ENCODE results near the gene ANAPC13.

Gene ANAPC13

DNA sequence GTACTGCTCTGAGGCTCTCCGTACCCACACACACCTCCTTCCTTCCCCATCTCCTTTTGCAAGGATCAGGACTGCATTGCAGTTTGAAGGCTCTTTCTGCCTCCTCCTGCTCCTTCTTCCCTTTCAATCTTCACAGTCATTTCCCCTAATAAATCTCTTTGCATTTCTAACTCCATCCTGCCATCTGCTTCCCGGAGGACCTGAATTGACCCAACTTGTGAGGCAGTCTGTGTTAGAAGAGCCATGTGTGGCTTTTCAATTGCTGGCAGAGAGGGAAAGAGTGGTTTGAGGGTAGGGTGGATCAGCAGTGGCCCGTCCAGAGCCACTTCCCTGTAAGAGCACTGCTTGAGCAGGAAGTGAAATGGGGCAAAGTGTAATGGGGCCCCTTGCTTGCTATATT is 35.8 kb downstream of the ANAPC13 start:
- DNase-seq (ENCODE audit: low spot score), result no peak

DNA sequence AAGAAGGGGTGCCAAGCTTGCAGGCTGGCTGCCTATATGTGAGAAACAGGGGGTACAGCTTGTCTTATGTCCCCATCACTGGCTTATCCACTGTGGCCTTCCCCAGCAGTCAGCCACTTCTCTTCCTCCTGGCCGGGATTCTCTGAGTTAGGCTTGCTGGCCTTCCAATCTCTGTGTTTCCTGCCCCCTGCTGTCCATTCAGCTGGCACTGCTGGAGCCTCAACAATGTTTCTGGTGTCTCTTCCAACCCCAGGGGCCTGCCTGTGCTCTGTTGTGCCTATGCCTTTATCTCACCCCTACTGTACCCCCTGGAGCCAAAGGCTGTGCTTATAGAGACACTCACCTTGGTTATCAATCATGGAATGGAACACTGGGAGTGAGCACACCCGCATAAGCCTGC is 36.5 kb downstream of the ANAPC13 start:
- peak; percentile 74 for DNase-seq (ENCODE audit: low spot score)

DNA sequence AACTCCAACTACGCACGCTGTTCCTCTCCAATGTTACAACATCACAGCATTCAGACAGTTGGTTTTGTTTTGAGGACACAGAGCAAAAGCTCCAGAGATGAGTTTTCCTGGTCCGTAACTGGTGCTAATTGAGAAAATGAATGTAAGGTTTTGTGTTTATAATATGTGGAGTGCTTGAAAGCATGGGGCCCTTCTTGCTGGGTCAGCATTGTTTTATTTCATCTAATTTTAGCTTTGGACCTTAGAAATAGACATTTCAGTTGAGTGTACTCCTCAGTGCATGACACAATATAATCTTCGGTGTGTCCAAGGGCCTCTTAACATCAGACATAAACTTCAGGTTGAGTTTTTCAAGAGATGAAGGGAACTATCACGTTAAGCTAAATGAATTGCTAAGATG is 37.1 kb downstream of the ANAPC13 start:
- DNase-seq (ENCODE audit: low spot score), result no peak

DNA sequence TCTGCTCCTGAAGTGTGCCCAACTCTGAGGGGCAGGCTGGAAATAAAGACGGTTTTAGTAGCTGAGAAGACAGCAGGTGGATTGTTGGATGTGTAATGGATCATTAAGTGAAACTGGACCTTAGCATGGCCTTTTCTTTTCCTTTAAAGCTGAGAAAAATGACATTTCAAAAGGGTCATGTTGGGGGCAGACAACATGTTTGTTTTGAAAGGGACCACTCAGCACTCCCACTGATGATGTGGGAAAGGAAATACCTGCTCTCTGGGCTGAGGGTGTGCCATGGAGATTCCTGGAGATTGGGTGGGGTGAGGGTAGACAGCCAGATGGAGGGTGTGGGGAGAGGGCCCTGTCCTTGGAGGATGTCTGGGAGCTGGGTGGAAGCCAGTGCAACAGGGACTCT is 38.4 kb downstream of the ANAPC13 start:
- DNase-seq (ENCODE audit: low spot score), result no peak

DNA sequence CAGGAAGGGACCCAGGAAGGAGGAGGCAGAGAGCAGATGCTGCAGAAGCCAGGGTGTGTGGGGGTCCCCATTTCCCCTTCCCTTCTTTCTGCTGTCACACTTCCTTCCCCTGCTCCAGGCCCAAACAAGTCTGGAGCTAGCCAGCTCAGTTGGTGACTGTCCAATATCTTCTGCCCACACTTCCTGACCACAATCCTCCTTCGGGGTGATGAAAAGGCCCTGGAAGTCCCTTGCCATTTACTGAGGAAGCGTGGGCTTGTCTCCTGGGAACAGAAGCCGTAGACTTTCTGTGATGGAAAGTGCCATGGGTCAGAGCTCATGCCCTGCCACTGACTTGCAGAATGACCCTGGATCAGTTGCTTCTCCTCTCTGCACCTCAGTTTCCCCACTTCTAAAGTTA is 39.0 kb downstream of the ANAPC13 start:
- no peak for DNase-seq (ENCODE audit: low spot score)

DNA sequence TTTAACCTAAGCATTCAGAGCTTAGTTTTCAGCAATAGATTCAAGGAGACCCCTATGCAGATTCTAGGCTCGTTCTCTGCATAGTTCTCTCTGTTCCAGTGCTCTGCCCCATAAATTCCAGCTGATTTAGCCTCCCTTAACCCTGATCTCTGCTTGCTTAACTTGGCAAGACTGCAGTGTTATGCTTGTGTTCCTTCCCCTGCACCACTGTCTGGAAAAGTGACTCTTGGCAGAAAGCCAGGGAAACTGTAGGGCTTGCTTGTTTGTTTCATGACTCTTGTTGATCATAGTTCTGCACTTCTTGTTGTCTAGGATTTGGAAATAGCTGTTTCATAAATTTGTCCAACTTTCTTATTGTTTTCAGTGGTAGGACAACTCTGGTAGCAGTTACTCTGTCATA is 40.1 kb downstream of the ANAPC13 start:
- DNase-seq (ENCODE audit: low spot score), result no peak

DNA sequence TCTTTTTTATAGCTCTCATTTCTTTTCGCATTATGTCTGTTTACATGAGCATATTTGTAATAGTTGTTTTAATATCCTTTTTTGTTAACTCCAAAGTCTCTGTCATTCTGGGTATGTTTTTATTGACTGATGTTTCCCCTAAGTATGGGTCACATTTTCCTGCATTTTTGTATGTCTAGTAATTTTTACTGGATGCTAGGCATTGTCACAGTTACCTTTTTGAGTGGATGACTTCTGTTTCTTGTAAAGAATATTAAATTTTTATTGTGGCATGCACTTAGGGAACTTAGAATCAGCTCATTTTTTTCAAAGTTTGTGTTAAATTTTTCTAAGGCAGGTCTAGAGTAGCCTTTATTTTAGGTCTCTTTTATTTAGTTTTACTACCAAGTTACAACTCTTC is 40.7 kb downstream of the ANAPC13 start:
- no peak for DNase-seq (ENCODE audit: low spot score)

DNA sequence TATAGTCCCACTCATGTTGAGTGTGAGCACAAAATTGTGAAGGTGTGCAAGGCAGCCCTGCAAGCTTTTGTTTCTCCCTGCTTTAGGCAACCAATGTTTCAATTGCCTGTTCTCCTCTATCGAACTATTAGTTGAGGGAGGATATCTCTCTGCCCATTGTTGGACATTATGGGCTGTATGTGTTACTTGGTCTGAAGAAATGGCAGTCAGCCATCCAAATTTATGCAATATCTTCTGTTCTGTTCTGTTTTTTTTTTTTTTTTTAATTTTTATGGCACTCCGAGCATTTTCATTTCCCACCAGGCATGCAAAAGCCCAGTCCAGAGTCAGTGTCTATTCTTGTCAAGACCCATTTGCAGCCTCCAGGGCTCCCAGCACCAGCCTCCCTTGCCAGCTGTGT is 44.0 kb downstream of the ANAPC13 start:
- DNase-seq (ENCODE audit: low spot score), result no peak

DNA sequence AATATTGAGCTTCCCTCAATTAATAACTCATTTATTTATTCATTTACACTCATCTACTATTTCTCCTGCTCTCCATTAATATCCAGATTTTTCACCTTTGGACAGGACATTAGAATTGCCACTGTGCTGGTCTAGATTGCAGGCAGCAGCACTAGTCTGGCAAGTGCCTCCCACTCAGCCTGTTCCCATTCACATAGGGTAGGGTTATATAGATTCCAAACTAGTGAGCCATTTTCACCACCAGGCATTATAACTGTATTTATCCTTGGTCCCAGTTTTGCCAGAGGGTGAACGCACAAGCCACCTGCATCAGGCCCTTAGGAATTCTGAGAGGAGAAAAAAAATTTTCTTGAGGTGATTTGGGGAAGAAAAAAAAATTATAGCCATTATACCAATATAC is 44.5 kb downstream of the ANAPC13 start:
- no peak for DNase-seq (ENCODE audit: low spot score)

DNA sequence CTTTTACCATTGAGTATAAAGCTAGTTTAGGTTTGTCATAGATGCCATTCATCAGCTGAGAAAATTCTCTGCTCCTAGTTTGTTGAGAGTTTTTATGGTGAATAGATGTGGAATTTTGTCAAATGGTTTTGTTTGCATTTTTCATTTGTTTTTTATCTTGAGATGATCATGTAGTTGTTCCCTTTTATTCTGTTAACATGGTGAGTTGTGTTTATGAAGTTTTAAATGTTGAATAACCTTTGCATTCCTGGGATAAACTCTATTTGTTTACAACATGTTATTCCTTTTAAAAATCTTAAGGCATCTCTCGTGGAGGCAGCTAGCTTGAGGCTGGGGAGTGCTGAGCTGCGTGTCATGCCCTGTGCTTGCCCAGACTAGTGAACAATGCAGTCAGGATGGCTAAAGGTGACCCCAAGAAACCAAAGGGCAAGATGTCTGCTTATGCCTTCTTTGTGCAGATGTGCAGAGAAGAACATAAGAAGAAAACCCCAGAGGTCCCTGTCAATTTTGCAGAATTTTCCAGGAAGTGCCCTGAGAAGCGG is 48.5 kb downstream of the ANAPC13 start:
- no peak for DNase-seq (ENCODE audit: low spot score)

DNA sequence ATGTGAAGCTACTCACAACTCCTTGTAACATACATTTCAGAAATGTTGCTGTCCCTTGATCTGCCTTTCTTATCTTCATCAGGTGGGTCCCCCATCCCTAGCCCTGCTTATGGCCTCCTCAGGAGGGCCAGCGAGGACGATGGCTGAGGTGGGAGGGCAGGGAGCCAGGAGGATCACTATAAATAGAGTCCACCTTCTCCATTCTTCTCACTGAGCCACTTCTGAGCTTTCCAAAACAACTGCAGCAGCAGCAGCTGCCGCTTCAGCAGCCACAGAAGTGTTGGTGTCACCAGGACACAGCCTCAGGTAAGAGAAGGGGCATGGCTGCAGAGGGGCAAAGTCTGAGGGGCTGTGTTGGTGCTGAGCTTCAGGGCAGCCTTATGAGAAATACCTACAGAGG is 53.5 kb downstream of the ANAPC13 start:
- no peak for DNase-seq (ENCODE audit: low spot score)

DNA sequence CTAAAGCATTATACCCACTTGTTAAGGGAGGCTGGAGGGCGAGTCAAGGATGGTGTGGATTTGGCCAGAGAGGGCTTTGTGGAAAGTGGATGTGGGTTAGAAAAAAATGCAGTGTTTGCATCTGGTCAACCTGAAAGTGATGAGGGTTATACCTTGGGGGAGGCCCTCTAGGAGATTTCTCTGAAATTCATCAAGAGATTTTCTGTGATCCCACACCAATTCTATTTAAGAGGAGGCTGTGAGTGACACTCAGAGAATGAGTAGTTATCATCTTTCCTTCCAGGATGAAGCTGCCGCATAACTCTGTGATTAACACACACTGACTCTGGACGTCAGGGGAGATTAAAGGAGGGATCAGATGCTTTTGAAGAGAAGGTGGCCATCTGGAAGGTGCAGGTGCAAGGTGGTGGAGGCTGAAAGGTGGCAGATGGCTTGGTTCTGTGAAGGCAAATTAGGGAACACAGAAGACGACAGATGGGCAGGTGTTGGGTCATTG is 54.8 kb downstream of the ANAPC13 start:
- no peak for DNase-seq (ENCODE audit: low spot score)

DNA sequence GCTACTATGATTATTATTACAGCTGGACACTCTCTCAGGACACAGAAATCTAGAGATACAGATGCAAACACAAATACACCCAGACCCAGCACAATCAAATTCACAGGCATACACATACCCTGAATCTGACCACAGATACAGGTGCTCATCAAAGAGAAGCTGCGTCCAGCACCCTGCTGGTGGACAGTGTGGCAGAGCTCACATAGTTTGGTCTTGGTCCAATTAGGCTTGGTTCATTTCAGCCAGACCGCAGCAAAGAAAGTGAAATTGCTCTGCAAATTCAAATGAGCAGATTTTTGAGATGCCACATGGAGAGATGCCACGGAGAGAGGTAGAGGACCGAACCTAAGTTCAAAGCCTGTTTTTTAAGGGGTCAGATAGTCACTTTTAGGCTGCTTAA is 55.6 kb downstream of the ANAPC13 start:
- no peak for DNase-seq (ENCODE audit: low spot score)

DNA sequence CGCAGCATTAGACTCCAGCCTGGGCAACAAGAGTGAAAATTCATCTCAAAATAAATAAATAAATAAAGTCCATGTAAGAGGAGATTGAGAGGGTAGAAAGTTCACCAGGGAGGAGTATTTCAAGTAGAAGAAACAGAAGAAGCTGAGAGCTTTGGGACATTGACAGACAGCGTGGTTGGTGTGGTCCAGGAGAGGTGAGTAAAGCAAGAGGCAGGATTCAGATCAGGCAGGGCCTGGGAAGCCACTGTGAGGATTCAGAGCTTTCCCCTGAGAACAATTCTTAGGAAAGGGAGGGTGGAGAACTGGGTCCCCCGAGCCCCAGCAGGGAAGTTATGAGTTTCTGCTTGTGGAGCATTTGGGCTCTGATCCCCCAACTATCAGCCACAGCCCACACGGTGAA is 57.4 kb downstream of the ANAPC13 start:
- DNase-seq (ENCODE audit: low spot score), result no peak

Data from iPS-NIHi11 (cell line).